GM12873 (cell line): Measurements from ENCODE around the gene CA5A.

Experiments used
- CTCF ChIP-seq: IDR thresholded peaks from 2 replicates; pipeline ENCODE4 v1.5.1; 2012; ENCODE audit warnings: low read depth, mild to moderate bottlenecking, moderate library complexity, low read length, control low read depth; ENCODE audit not compliant: insufficient read depth; ENCODE audit errors: missing control alignments

CA5A gene

GRCh38 chr16:87839542-87840270 lies 96.6 kb downstream of the CA5A start:
- TF ChIP-seq CTCF, result no peak

- no peak for TF ChIP-seq CTCF
These were observed 97.4 kb downstream of the CA5A start for GRCh38 chr16:87838643-87839541.
